NCI-H460 (cell line): ENCODE data around the gene NPY2R. TPM values are rescaled to one million over a fixed set of nuclear protein-coding genes. Genes with fewer than 3 reads are reported as not detected.

ENCODE experiments used
- DNase-seq: peaks from one replicate; pipeline ENCODE4 v3.0.0-alpha.2; 2016; ENCODE audit warnings: low read depth; ENCODE audit errors: extremely low read depth
- total RNA-seq: library from RNA; depleted of rRNA; stranded (reverse); fragments of >200 nt; shearing (Covaris generic); gene quantifications from 2 replicates; pipeline ENCODE4 v1.2.3, GENCODE V29; 2014; rRNA removed

NPY2R gene
- total RNA-seq, 1 experiment from 2014 or later = not detected

- DNase-seq = peak; percentile 36
Observed at GRCh38 chr4:155248002-155248896, 39.8 kb downstream of the NPY2R start.

DNA sequence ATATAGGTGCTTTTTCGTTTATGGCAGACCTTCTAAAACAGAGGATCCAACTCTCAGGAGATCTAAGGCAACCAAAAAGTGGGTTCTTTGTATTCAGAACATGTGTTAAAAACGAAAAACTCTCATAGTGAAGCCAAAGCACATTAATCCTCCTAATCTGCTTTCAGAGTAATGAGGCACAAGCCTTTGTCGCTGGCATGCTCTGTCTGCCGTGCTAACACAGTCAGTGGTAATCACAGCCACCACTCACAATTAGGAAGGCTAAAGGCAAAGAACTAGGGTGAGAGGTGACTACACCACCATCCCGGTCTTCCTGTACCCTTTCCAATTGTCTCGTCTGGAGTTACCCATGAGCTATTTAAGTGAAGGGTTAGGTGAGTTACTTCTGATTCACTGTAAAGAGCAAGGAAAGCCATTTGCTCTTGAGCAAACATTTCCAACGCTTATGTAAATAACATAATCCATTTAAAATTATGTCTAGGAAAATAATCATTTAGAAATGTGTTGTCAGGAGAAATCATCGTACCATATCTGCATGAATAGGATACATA is 40.7 kb downstream of the NPY2R start:
- no peak for DNase-seq

DNA sequence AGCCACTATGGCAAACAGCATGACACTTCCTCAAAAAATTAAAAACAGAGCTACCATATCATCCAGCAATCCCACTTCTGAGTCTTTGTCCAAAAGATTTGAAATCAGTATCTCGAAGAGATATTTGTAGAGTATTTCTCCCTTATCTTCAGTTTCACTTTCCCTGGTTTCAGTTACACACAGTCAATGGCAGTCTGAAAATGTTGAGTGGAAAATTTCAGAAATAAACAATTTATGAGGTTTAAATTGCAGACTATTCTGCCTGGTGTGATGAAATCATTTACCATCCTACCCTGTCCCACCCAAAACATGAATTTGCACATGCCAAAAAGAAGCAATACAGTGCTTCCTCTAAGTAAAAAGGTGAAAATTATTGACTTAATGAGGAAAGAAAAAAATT is 43.9 kb downstream of the NPY2R start:
- no peak for DNase-seq

- no peak for DNase-seq
Observed at GRCh38 chr4:155263480-155263879, 55.0 kb downstream of the NPY2R start.

GRCh38 chr4:155265113-155265512 is 56.7 kb downstream of the NPY2R start:
- DNase-seq = no peak

Other genes with a start within 250 kb of the NPY2R start
- gene MAP9, start 168.3 kb downstream of the NPY2R start, total RNA-seq = 13.0 and 13.8 TPM in 2 replicates